ENCODE measurements around the gene FBXW11. TPM values are rescaled to one million over a fixed set of nuclear protein-coding genes. Genes with fewer than 3 reads are reported as not detected.

Gene FBXW11
- polyA plus RNA-seq, 1 donor from 2014 or later: 103 TPM

- H3K9me2 ChIP-seq (ENCODE audit: insufficient read depth, low read length): no peaks in the 10 kb centered on the region
- no peak overlapping the region for H2AFZ ChIP-seq (ENCODE audit: low read depth, low read length)
- H3K27ac ChIP-seq (ENCODE audit: low read length): no peak overlapping the region
- no peaks in the 10 kb centered on the region for H3K79me2 ChIP-seq (replicated peaks; ENCODE audit: insufficient read depth, low read length)
- TF ChIP-seq SMC3 (conservative IDR thresholded peaks at IDR 0.05; ENCODE audit: poor library complexity) (no peak), POLR2AphosphoS5 (IDR thresholded peaks at IDR 0.05) (no peak), EP300 (conservative IDR thresholded peaks at IDR 0.05; ENCODE audit: poor library complexity, severe bottlenecking) (no peak), TAF1 (IDR thresholded peaks at IDR 0.05; ENCODE audit: low read depth) (no peak), REST (IDR thresholded peaks at IDR 0.05; ENCODE audit: borderline replicate concordance) (no peak), CTCF (IDR thresholded peaks at IDR 0.05; ENCODE audit: poor library complexity, severe bottlenecking) (no peak), EZH2 (IDR thresholded peaks at IDR 0.05; ENCODE audit: borderline replicate concordance, insufficient read depth, low read length, poor library complexity, severe bottlenecking) (no peak), MXI1 (conservative IDR thresholded peaks at IDR 0.05; ENCODE audit: poor library complexity, severe bottlenecking) (no peak), RAD21 (conservative IDR thresholded peaks at IDR 0.05) (no peak)
- no peak overlapping the region for H3K4me2 ChIP-seq (ENCODE audit: low read length)
- no peaks in the 10 kb centered on the region for H3K36me3 ChIP-seq (ENCODE audit: insufficient read depth, low read length)
- no peaks in the 10 kb centered on the region for H3F3A ChIP-seq (ENCODE audit: insufficient read depth, low read length, poor library complexity, severe bottlenecking)
- no peak overlapping the region for H3K4me3 ChIP-seq (ENCODE audit: low read length)
- no peak overlapping the region for H3K9ac ChIP-seq (ENCODE audit: low read length)
- H3K27me3 ChIP-seq (ENCODE audit: insufficient read depth, low read depth, low read length): no peaks in the 10 kb centered on the region
- H4K20me1 ChIP-seq (ENCODE audit: insufficient read depth): no peaks in the 10 kb centered on the region
- H3K9me3 ChIP-seq (ENCODE audit: low read length): no peaks in the 10 kb centered on the region
Measured at GRCh38 chr5:171846323-171846722, 160.1 kb downstream of the FBXW11 start.

GRCh38 chr5:171845857-171846256 lies 160.6 kb downstream of the FBXW11 start:
- no peak overlapping the region for H3K4me2 ChIP-seq (ENCODE audit: low read length)
- H2AFZ ChIP-seq (ENCODE audit: low read depth, low read length): no peak overlapping the region
- H4K20me1 ChIP-seq (ENCODE audit: insufficient read depth): no peaks in the 10 kb centered on the region
- no peaks in the 10 kb centered on the region for H3F3A ChIP-seq (ENCODE audit: insufficient read depth, low read length, poor library complexity, severe bottlenecking)
- no peak overlapping the region for H3K4me3 ChIP-seq (ENCODE audit: low read length)
- no peak for TF ChIP-seq CTCF (IDR thresholded peaks at IDR 0.05; ENCODE audit: poor library complexity, severe bottlenecking)
- TF ChIP-seq MXI1 (conservative IDR thresholded peaks at IDR 0.05; ENCODE audit: poor library complexity, severe bottlenecking): no peak
- H3K27me3 ChIP-seq (ENCODE audit: insufficient read depth, low read depth, low read length): no peaks in the 10 kb centered on the region
- H3K36me3 ChIP-seq (ENCODE audit: insufficient read depth, low read length): no peaks in the 10 kb centered on the region
- no peaks in the 10 kb centered on the region for H3K9me2 ChIP-seq (ENCODE audit: insufficient read depth, low read length)
- no peak overlapping the region for H3K27ac ChIP-seq (ENCODE audit: low read length)
- H3K9ac ChIP-seq (ENCODE audit: low read length): no peak overlapping the region
- no peaks in the 10 kb centered on the region for H3K9me3 ChIP-seq (ENCODE audit: low read length)
- H3K79me2 ChIP-seq (replicated peaks; ENCODE audit: insufficient read depth, low read length): no peaks in the 10 kb centered on the region
